GM12878 (cell line): ENCODE measurements around the gene CACNA1A. TPM values are rescaled to one million over a fixed set of nuclear protein-coding genes. Genes with fewer than 3 reads are reported as not detected.
A peak's percentile ranks its signal among the peaks of the same experiment; 100 is the strongest.

Experiments
- ASH2L ChIP-seq: fragments of 300-600, 200-600 bp; sonication (generic); IDR thresholded peaks from 2 replicates; pipeline ENCODE4 v1.6.1; 2017; ENCODE audit warnings: low read depth, mild to moderate bottlenecking, borderline replicate concordance
- BCL11A ChIP-seq: IDR thresholded peaks from 2 replicates; pipeline ENCODE4 v1.6.1; 2011; ENCODE audit warnings: low read depth, low read length
- CEBPZ ChIP-seq: fragments of 150-350 bp; IDR thresholded peaks from 2 replicates; pipeline ENCODE4 v1.6.1; 2016; ENCODE audit warnings: low read depth, low read length
- CHD2 ChIP-seq: IDR thresholded peaks from 2 replicates; pipeline ENCODE4 v1.6.1; 2011; ENCODE audit warnings: low read depth, low read length, improper control_type of control experiment, borderline replicate concordance
- CREM ChIP-seq: IDR thresholded peaks from 2 replicates; pipeline ENCODE4 v1.6.1; 2014; ENCODE audit warnings: antibody characterized with exemption, low read depth
- DPF2 ChIP-seq: fragments of 450-650 bp; IDR thresholded peaks from 2 replicates; pipeline ENCODE4 v1.6.1; 2017; ENCODE audit warnings: mild to moderate bottlenecking
- EGR1 ChIP-seq, 2 experiments: IDR thresholded peaks; 1 replicate in 1 of 2; 2 replicates in 1 of 2; pipeline ENCODE4 v1.6.1; 2011 to 2012; ENCODE audit warnings: low read depth in 2 of 2, low read length in 2 of 2, borderline replicate concordance in 1 of 2, mild to moderate bottlenecking in 1 of 2, moderate library complexity in 1 of 2
- HSF1 ChIP-seq: fragments of 150-350 bp; IDR thresholded peaks from 2 replicates; pipeline ENCODE4 v1.6.1; 2014; ENCODE audit warnings: mild to moderate bottlenecking, low read depth, low read length
- MAX ChIP-seq: IDR thresholded peaks from 2 replicates; pipeline ENCODE4 v1.6.1; 2012; ENCODE audit warnings: low read depth, low read length, improper control_type of control experiment
- MYB ChIP-seq: fragments of 150-350 bp; IDR thresholded peaks from 2 replicates; pipeline ENCODE4 v1.6.1; 2014; ENCODE audit warnings: mild to moderate bottlenecking, low read depth, low read length, borderline replicate concordance
- NR2C1 ChIP-seq: fragments of 450-650 bp; IDR thresholded peaks from 2 replicates; pipeline ENCODE4 v1.6.1; 2017; ENCODE audit warnings: antibody characterized with exemption, mild to moderate bottlenecking, moderate library complexity
- RAD51 ChIP-seq: fragments of 450-650 bp; IDR thresholded peaks from 2 replicates; pipeline ENCODE4 v1.6.1; 2016; ENCODE audit warnings: moderate library complexity, mild to moderate bottlenecking, inconsistent platforms
- SMAD1 ChIP-seq: fragments of 450-650 bp; IDR thresholded peaks from 2 replicates; pipeline ENCODE4 v1.6.1; 2018; ENCODE audit warnings: mild to moderate bottlenecking, low read depth; ENCODE audit not compliant: partially characterized antibody
- SREBF1 ChIP-seq: IDR thresholded peaks from 2 replicates; pipeline ENCODE4 v1.6.1; 2012; ENCODE audit warnings: mild to moderate bottlenecking, low read length
- TCF12 ChIP-seq: IDR thresholded peaks from 2 replicates; pipeline ENCODE4 v1.6.1; 2011; ENCODE audit warnings: low read depth, mild to moderate bottlenecking, low read length
- TCF3 ChIP-seq: IDR thresholded peaks from 2 replicates; pipeline ENCODE4 v1.6.1; 2012; ENCODE audit warnings: low read depth, mild to moderate bottlenecking, low read length, borderline replicate concordance; ENCODE audit not compliant: insufficient read depth
- TCF7 ChIP-seq: IDR thresholded peaks from 2 replicates; pipeline ENCODE4 v1.6.1; 2014; ENCODE audit warnings: antibody characterized with exemption, borderline replicate concordance
- WRNIP1 ChIP-seq: IDR thresholded peaks from 2 replicates; pipeline ENCODE4 v1.6.1; 2011; ENCODE audit warnings: low read depth, low read length, improper control_type of control experiment, borderline replicate concordance
- YY1 ChIP-seq: IDR thresholded peaks from 2 replicates; pipeline ENCODE4 v1.6.1; 2011; ENCODE audit warnings: low read depth, mild to moderate bottlenecking, low read length
- ZBTB40 ChIP-seq: fragments of 450-650 bp; IDR thresholded peaks from 2 replicates; pipeline ENCODE4 v1.6.1; 2016; ENCODE audit warnings: mild to moderate bottlenecking, moderate library complexity, borderline replicate concordance
- ZNF207 ChIP-seq: fragments of 450-650 bp; IDR thresholded peaks from 2 replicates; pipeline ENCODE4 v1.6.1; 2014; ENCODE audit warnings: antibody characterized with exemption, mild to moderate bottlenecking, borderline replicate concordance
- polyA plus RNA-seq, 11 experiments: library from polyadenylated mRNA; depleted of rRNA in 4 of 11; unstranded in 6 of 11; stranded (reverse) in 5 of 11; fragments of >200 nt; fragmentation: Nextera tagmentation in 4 of 11; fragmentation: Illumina TruSeq in 1 of 11; extraction: Ambion mirVana in 4 of 11; extraction: Trizol in 1 of 11; gene quantifications; 1 replicate in 1 of 11; 2 replicates in 10 of 11; pipeline versions ENCODE4 v1.2.1 to v1.2.3, GENCODE V29; 2011 to 2016; ENCODE audit warnings: inconsistent platforms in 2 of 11, missing spikeins in 2 of 11, low read depth in 1 of 11
- total RNA-seq, 4 experiments: library from RNA; depleted of rRNA in 3 of 4; stranded (reverse); fragments of >200 nt in 3 of 4; fragmentation: Illumina TruSeq in 1 of 4; extraction: Trizol in 1 of 4; gene quantifications; 2 replicates each; pipeline versions ENCODE4 v1.2.1 to v1.2.3, GENCODE V29; 2013 to 2021

The CACNA1A gene
- total and polyA plus RNA-seq, 10 of the 15 experiments (the other 5 are each of a cell fraction or from before 2014, with no cell fraction given): 1.1 to 4.4 (median 2.5) TPM

- TF ChIP-seq ZBTB40: no peak
- TF ChIP-seq TCF7: no peak
- no peak for TF ChIP-seq ZNF207
- no peak for TF ChIP-seq NR2C1
- TF ChIP-seq YY1: peak; percentile 8; the same call in 1 of the 2 replicates
- TF ChIP-seq SREBF1: no peak
- TF ChIP-seq BCL11A: 0 out of 2 replicates have a peak, but pooled peaks have one; percentile 18
- no peak for TF ChIP-seq CHD2
- no peak for TF ChIP-seq CEBPZ
- TF ChIP-seq MAX: no peak
- TF ChIP-seq HSF1: no peak
- peak; percentile 85 for TF ChIP-seq DPF2
- peak; percentile 69; the same call in 1 of the 2 replicates for TF ChIP-seq CREM
- TF ChIP-seq WRNIP1: no peak
- no peak for TF ChIP-seq ASH2L
- peak in 1 of 2 experiments; percentile 72; a peak in 1 of 3 replicates for TF ChIP-seq EGR1 (IDR thresholded peaks at IDR 0.05; ENCODE audit: borderline replicate concordance in 1 of 2, low read depth in 2 of 2, low read length in 2 of 2)
- no peak for TF ChIP-seq SMAD1
- TF ChIP-seq RAD51: no peak
- TF ChIP-seq TCF12: peak; percentile 78
- peak; percentile 62; the same call in 1 of the 2 replicates for TF ChIP-seq TCF3
- no peak for TF ChIP-seq MYB
Observed at GRCh38 chr19:13181747-13182388, 324.4 kb downstream of the CACNA1A start (continued).
